GM21737 (cell line): ENCODE results near the gene NEDD4L.

Experiments
- ATAC-seq: cut with Tn5 transposase; IDR thresholded peaks from one replicate; pipeline ENCODE4 v1.9.1; 2021; ENCODE audit warnings: mild to moderate bottlenecking, moderate library complexity; ENCODE audit not compliant: unreplicated experiment

NEDD4L gene

DNA sequence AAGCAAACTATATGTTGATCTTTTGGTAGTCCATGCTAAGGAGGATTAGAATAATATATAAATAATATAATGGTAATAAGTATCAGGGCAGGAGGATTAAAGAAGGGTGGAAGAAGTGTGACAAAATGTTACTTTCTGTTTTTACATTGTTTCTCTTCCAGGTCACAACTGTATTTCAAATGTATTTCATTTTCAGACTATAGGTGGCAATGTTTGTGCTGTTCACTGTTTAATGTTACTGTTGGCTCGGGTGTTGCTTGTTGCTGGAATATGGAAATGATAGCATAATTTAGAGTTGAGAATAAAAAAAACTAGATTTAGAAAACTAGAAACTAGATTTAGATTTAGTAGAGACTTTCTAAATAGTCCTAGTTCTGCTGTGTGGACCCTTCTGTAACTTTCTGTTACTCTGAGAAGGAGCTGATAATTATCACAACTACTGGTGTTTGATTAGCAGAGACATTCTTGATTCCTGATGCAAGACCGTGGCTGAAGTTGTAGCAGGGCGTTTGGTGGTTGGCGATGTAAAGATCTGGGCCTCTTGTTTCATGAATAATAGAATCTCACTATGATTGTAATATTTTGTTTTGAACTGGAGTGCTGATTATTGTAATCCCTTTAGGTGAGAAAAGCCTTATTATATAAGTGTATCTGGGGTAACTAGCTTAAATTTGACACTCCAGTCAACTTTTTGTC lies 7.9 kb downstream of the NEDD4L start:
- no peak for ATAC-seq

GRCh38 chr18:58052960-58053359 lies 8.9 kb downstream of the NEDD4L start:
- no peak for ATAC-seq

DNA sequence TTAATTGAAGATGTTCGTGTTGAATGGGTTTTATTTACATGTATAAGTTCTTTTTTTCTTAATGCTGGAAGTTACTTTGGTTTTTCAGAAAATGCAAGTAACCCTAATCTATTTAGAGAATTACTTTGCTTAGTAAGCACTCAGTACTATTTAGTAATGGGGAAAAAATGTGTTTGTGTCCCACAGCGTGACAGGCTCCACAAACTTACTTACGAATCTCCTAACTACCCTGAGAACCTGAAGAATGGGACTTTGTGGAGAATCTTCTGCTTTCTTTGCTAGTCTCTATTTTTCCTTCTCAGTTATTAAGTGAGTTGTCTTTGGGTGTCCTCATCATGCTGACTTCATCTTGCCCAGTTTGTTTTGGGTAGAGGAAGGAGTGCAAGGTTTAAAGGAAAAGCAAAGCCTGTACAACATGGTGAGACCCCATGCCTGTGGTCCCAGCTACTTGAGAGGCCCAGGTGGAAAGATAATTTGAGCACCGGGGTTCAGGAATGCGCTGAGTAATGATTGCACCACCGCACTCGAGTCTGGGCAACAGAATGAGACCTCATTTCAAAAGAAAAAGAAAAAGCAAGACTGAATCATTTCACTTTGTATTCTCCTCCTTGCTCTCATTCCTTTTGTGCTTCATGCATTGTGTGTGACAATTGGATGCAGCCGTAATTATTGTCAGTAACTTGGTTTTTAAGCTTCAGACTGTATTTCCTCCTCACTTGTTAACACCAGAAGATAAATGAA lies 10.2 kb downstream of the NEDD4L start:
- no peak for ATAC-seq

GRCh38 chr18:58055890-58056558 lies 12.0 kb downstream of the NEDD4L start:
- ATAC-seq, result no peak

GRCh38 chr18:58056852-58057251 lies 12.8 kb downstream of the NEDD4L start:
- no peak for ATAC-seq

- ATAC-seq, result no peak
Measured at GRCh38 chr18:58057291-58057965, 13.4 kb downstream of the NEDD4L start.

- no peak for ATAC-seq
Measured at GRCh38 chr18:58058720-58059119, 14.7 kb downstream of the NEDD4L start.

DNA sequence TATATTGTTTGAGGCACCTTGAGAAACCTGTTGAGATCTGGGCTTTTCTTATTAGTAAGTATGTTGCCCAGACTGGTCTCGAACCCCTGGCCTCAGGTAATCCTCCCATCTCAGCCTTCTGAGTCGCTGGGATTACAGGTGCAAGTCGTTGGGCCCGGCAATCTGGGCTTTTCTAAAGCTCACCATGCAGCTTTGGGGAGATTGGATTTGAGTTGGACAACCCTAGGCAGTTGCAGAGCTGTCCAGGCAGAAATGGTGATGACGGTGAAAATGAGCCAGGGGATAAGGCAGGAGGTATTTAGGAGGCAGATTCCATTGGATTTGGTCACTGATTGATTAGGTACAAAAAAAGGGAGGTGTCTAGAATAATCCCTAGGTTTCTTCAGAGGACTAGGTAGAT lies 16.2 kb downstream of the NEDD4L start:
- ATAC-seq, result no peak

DNA sequence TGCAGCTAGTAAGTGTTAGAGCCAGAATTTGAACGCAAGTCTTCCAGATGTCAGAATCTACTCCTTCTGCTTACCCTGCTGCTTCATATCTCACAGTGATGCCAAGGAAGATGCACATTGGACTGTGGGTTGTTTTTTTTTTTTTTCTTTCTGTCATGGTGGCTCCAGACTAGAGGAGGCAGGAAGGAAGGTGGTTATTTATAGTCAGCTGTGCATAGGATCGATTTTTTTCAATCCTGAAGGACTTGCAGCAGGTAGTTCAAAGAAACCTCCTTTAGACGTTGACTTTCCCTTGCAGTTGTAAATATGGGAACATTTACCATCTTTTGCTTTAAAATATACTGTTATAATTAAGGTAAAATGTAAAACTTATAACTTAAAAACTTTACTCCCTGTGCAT lies 17.3 kb downstream of the NEDD4L start:
- no peak for ATAC-seq

DNA sequence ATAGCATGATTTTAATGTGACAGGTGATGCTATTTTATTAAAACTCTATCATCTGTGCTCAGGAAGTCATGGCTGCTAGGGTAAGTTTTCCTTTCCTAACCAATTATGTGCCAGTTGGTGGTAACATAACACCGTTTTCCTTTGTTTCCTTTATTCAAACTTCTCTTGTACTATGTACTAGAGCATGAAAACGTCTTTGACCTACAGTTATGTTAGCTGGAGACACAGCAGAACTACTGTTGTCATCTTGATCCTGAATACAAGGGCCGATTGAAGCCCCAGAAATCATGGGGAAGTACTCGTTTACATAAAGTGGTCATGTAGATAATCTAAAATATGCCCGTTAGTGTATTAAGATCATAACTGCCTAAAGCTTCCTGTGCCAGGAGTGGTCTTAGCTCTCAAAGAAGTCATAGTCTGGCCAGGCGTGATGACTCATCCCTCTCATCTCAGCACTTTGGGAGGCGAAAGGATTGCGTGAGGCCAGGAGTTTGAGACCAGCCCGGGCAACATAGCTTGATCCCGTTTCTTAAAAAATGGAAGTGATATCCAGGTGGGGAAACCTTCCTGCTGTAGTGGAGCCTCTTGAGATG lies 20.5 kb downstream of the NEDD4L start:
- ATAC-seq, result no peak

GRCh38 chr18:58065956-58066355 lies 21.9 kb downstream of the NEDD4L start:
- no peak for ATAC-seq

DNA sequence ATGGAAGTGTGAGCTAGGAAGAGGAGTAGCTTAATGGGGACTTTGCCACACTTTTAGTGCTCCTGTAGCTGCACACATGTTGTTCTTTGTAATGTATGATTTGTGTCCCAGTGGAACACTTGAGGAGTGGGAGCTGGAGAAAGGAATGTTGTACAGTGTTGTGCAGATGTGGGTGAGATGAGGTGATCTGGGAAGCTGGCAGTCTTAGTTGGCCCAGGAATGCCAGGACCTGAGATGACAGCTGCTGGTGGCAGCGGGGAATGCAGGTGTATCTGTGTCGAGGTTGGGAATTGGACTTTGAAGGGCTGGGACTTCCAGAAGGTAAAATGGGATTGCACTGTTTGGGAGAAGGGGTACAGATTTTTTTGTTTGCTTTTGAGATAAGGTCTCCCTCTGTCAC lies 23.6 kb downstream of the NEDD4L start:
- ATAC-seq, result no peak

DNA sequence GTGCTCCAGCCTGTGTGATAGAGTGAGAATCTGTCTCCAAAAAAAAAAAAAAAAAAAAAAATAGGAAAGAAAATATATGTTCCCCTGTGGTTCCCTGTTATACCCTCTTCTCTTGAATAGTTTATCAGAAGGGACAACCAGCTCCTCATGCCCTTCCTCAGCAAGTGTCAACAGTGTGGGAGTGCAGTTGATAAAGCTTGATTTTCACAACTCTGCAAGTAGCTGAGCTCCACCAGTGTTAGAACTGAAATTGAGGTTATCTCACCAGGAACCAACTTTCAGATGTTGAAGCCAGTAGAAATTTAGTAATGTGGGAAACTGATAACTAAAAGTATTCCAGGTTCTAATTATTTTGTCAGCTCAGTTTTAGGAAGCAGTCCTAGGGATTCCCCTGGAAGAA lies 25.1 kb downstream of the NEDD4L start:
- ATAC-seq, result no peak

GRCh38 chr18:58069721-58070292 lies 25.8 kb downstream of the NEDD4L start:
- ATAC-seq, result no peak

GRCh38 chr18:58076052-58076451 lies 32.0 kb downstream of the NEDD4L start:
- ATAC-seq, result no peak

DNA sequence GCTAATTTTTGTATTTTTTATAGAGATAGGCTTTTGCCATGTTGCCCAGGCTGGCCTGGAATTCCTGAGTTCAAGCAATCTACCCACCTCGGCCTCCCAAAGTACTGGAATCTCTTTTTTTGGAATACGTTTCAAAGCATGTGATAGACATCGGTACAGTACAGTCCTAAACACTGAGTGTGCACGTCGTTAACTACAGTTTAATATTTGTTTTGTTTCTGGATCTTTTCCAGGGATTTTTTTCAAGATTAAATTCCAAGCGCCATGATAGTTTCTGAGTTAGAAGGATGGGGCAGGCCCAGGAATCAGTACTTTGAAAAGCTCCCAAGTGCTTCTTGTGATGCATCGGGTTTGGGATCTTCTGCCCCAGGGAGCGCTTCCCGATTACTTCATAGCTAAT lies 33.3 kb downstream of the NEDD4L start:
- ATAC-seq, result no peak

- no peak for ATAC-seq
Measured at GRCh38 chr18:58078889-58079573, 35.0 kb downstream of the NEDD4L start.

DNA sequence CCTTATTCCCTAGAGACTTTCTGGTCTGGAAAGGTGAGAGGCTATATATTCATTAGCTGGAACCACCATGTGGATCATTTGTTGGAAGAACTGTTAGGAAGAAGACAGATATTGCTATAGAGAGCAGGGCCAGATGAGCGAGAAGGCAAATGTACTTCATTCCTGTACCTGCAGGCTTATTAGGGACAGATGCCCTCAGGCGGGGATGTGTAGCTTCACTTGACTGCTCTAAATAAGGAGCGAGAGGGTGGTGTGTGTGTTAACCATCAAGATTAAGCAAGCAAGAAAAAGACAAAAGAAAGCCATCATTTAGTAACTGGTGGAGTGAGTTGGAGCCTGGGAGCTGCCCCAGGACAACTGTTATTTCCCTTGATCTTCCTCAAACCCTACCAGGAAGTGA lies 36.4 kb downstream of the NEDD4L start:
- no peak for ATAC-seq

GRCh38 chr18:58087928-58088690 lies 44.1 kb downstream of the NEDD4L start:
- ATAC-seq, result no peak

GRCh38 chr18:58088691-58089065 lies 44.7 kb downstream of the NEDD4L start:
- no peak for ATAC-seq
